Uterus (tissue), 2 donors: ENCODE results near the gene SAP130.

ENCODE experiments used
- POLR2A ChIP-seq, 2 donors: fragments of 450-650 bp; IDR thresholded peaks; one replicate each; pipeline ENCODE4 v1.6.1; 2016; ENCODE audit warnings: antibody characterized with exemption in 2 of 2, mild to moderate bottlenecking in 1 of 2, moderate library complexity in 1 of 2
- TF ChIP-seq, protein P1 (sequence below), 4 experiments: fragments of 200-600 bp in 2 of 4; fragments of 450-650 bp in 2 of 4; sonication (generic) in 2 of 4; IDR thresholded peaks; one replicate each; pipeline ENCODE4 v1.5.1; 2016 to 2019; ENCODE audit warnings: antibody characterized with exemption in 4 of 4, mild to moderate bottlenecking in 2 of 4, moderate library complexity in 1 of 4

DNA sequence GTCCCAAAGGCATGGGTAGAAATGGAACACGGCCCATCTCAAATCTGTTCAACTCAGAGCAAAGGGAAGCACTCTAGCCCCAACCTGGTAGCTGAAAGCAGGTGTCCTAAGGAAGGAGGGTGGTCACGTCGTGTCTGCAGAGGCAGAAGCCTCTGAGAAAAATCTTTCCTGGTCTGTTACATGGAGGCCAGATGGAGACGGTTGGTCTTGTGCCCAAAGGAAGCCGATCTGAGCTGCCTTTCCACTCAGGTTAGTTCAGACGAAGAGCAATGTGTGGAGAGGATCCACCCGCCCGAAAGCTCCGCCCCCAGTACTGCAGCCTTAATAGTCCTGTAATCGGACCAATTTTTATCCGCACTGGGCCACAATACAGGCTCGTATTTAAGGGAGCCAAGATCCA, 87.2 kb downstream of the SAP130 start:
- TF ChIP-seq, protein P1, sequence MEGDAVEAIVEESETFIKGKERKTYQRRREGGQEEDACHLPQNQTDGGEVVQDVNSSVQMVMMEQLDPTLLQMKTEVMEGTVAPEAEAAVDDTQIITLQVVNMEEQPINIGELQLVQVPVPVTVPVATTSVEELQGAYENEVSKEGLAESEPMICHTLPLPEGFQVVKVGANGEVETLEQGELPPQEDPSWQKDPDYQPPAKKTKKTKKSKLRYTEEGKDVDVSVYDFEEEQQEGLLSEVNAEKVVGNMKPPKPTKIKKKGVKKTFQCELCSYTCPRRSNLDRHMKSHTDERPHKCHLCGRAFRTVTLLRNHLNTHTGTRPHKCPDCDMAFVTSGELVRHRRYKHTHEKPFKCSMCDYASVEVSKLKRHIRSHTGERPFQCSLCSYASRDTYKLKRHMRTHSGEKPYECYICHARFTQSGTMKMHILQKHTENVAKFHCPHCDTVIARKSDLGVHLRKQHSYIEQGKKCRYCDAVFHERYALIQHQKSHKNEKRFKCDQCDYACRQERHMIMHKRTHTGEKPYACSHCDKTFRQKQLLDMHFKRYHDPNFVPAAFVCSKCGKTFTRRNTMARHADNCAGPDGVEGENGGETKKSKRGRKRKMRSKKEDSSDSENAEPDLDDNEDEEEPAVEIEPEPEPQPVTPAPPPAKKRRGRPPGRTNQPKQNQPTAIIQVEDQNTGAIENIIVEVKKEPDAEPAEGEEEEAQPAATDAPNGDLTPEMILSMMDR (IDR thresholded peaks at IDR 0.05), result no peak
- no peak for TF ChIP-seq POLR2A (IDR thresholded peaks at IDR 0.05)
